Ovary (tissue), 3 donors: ENCODE results near the gene AGPAT1.
A peak's percentile ranks its signal among the peaks of the same experiment; 100 is the strongest.

Source experiments
- EP300 ChIP-seq: sonication (generic); formaldehyde crosslinking; IDR thresholded peaks from one replicate; pipeline ENCODE4 v1.6.1; 2017; ENCODE audit warnings: antibody characterized with exemption
- POLR2A ChIP-seq: fragments of 450-650 bp; IDR thresholded peaks from one replicate; pipeline ENCODE4 v1.6.1; 2017; ENCODE audit warnings: antibody characterized with exemption, mild to moderate bottlenecking, moderate library complexity
- TF ChIP-seq, protein P1 (sequence below), 3 donors: fragments of 450-650 bp in 2 of 3; fragments of 200-600 bp in 1 of 3; IDR thresholded peaks; one replicate each; pipeline versions ENCODE4 v1.5.1 to v1.8.0; 2016 to 2022; ENCODE audit warnings: antibody characterized with exemption in 3 of 3, mild to moderate bottlenecking in 1 of 3
- donor health status: DM: no; HTN: no; CAD: no.

DNA sequence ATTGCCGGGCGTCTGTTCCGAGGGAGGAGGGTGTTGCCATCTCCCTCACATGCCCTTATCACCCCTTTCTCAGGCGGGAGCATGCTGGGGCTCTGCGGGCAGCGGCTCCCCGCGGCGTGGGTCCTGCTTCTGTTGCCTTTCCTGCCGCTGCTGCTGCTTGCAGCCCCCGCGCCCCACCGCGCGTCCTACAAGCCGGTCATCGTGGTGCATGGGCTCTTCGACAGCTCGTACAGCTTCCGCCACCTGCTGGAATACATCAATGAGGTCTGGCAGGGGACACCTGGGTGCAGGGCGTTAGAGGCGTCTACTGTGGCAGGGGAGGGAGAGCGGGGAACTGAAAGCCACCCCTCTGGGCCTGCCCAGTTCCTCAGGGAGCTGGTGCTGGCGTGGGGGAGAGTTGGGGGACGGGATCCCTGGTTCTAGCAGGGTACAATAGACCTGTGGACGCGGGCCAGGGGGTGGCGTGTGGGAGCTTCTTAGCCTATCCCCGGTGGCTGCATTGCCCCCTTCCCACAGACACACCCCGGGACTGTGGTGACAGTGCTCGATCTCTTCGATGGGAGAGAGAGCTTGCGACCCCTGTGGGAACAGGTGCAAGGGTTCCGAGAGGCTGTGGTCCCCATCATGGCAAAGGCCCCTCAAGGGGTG lies 21.2 kb downstream of the AGPAT1 start:
- TF ChIP-seq EP300: no peak
- TF ChIP-seq, protein P1, sequence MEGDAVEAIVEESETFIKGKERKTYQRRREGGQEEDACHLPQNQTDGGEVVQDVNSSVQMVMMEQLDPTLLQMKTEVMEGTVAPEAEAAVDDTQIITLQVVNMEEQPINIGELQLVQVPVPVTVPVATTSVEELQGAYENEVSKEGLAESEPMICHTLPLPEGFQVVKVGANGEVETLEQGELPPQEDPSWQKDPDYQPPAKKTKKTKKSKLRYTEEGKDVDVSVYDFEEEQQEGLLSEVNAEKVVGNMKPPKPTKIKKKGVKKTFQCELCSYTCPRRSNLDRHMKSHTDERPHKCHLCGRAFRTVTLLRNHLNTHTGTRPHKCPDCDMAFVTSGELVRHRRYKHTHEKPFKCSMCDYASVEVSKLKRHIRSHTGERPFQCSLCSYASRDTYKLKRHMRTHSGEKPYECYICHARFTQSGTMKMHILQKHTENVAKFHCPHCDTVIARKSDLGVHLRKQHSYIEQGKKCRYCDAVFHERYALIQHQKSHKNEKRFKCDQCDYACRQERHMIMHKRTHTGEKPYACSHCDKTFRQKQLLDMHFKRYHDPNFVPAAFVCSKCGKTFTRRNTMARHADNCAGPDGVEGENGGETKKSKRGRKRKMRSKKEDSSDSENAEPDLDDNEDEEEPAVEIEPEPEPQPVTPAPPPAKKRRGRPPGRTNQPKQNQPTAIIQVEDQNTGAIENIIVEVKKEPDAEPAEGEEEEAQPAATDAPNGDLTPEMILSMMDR (IDR thresholded peaks at IDR 0.05): peak in 2 of 3 donors; percentile 86 to 87
- no peak for TF ChIP-seq POLR2A
